GM19238 (cell line): ENCODE data around the gene WTAP.
"Not testable (repeated sequence)": the region's sequence is repeated elsewhere in the genome, so short reads cannot be mapped to it uniquely, and the experiment has no call there.

Source experiments
- DNase-seq: peaks from one replicate; pipeline ENCODE4 v3.0.0; 2011; ENCODE audit warnings: low spot score; ENCODE audit not compliant: insufficient read length

WTAP gene

DNA sequence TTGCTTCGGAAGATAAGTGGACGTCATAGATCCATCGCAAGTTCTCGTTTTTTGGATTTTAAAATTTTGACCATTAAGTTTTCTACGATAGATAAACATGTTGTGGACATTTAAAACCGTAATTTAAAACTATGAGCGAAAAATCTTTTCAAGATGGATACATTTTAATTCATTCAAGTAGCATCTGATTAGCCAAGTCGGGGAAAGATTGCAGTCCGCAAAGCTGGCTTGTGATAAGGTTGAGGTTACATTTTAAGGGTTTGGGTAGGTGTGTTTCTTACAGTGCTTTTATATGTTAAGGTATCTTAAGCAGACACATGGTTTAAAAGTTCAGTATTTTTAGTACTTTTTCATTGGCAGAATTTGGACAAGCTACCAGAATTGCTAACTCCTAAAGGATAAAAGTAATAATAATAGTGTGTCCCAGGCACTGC lies 1.2 kb downstream of the WTAP start:
- no peak for DNase-seq

DNA sequence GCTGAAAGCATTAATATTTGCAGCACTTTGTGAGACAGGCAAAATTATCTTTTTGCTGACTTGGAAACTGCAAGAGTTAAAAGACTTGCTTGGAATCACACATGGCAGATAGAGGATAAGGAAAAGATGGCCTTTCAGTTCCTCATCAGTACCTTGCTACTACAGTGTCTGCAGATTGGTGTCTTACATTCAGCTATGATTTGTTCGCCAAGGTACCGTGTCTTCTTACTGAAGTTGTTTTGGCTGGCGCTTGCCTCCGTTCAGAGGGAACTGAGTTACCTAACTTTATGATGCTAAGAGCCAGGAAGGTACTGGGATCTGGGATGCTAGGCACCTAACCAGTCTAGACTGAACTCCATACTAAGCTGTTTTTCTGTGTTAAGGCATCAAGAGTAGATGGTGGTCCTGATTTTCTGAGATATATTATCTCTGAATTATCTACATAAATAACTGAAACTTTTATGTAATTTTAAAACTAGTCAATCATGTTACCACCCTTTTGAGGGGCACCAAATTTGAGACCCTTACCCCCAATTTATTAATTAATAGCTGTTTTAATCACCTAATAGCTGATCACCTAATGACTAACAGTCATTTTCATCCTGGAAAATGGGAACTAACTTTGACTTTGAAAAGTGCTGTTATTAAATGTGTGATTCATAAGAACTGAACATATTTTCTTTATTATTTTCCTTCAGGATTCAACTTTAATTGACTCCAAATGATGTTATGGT lies 2.5 kb downstream of the WTAP start:
- DNase-seq: peak; percentile 19

DNA sequence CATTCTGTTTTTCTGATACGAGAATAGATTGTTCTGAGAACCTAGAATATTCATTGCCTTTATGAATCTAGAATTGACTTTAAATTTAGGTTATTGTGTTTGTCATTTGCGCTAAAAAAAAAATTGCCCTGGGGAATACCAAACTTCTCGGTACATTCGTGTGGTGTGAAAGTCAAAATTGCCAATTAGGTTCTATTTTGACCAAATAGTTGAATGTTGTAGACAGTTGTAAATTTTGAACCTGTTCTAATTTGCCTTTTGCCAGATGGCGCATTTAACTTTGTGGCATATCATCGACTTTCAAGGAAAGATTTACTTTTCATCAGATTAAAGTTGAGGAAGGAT lies 3.0 kb downstream of the WTAP start:
- DNase-seq: no peak

DNA sequence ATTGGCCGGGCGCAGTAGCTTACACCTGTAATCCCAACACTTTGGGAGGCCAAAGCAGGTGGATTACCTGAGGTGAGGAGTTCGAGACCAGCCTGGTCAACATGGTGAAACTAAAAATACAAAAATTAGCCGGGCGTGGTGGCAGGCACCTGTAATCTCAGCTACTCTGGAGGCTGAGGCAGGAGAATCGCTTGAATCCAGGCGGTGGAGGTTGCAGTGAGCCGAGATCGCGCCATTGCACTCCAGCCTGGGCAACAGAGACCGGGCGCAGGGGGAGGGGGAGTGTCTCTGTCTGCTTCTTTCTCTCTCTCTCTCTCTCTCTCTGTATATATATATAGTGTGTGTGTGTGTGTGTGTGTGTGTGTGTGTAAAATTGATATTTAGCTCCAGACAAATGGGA lies 5.2 kb downstream of the WTAP start:
- DNase-seq: not testable (repeated sequence)

DNA sequence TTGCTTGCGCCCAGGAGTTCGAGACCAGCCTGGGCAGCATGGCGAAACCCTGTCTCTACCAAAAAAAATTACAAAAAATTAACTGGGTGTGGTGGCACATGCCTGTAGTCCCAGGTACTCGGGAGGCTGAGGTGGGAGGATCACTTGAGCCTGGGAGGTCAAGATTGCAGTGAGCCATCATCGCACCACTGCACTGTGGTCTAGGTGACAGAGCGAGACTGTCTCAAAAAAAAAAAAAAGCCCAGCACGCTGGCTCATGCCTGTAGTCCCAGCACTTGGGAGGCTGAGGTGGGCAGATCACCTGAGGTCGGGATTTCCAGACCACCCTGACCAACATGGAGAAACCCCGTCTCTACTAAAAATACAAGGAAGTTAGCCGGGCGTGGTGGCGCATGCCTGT lies 6.1 kb downstream of the WTAP start:
- not testable (repeated sequence) for DNase-seq

DNA sequence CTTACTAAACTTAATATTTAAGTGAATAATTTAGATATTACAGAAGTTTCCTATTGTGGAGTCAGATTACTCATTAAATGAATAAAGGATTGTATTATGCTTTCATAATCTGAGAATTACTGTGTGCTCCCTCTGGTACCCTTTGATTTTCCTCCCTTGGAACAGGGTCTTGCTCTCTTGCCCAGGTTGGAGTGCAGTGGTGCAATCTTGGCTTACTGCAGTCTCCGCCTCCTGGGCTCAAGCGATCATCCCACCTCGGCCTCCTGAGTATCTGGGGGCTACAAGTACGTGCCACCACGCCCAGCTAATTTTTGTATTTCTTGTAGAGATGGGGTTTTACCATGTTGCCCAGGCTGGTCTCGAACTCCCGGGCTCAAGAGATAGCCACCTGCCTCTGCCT lies 9.6 kb downstream of the WTAP start:
- DNase-seq: no peak

DNA sequence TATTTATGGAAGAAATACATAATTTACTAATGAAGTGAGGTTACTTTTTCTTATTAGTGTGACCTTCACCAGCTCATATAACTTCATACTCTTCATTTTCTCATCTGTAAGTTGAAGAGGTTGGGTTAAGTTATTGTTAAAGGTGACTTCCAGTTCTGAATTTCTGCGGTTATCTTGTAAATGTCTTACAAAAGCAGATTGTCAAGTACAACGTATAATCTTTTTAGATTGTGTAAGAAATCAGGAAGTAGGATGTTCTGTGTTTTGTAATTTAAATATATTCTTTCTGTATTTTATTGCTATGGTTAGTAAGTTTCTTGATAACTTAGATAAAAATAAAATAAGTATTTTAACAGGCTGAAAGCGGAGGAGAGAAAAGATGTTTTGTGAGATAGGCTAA lies 12.0 kb downstream of the WTAP start:
- no peak for DNase-seq

DNA sequence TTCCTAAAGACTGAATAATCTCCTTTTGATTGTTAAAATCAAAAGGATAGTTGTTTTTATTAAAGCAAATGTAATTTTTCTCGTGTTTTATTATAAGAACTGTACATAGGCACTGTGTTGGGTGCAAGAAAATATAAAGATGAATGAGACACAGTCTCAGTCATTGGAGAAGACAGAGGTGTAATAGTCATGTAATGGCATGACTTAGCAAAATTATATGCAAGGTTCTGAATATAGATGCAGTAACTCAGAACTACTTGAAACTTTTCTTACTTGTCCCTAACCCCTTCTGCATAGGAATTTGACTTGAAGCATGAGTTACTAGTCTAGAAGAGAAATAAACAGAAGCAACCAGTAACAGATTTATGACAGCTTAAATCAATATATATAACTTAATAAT lies 14.9 kb downstream of the WTAP start:
- DNase-seq: no peak

DNA sequence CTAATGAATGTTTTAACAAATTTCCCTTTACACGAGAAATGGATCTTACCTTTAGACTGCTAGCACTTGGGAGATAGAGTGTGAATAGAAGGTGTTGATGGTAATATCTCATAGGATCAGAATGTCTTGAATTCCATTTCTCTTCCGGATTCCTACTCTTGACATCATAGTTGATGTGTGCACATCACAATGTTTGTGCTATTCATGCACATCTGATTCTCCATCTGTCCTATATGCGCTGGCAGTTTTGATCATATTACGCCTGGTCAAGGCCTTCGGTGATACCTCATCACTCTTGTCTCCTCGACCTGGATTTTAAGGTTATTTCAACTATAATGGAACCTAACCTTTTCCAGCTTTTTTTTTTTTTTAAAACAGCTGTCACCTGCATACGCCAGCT lies 17.8 kb downstream of the WTAP start:
- no peak for DNase-seq

DNA sequence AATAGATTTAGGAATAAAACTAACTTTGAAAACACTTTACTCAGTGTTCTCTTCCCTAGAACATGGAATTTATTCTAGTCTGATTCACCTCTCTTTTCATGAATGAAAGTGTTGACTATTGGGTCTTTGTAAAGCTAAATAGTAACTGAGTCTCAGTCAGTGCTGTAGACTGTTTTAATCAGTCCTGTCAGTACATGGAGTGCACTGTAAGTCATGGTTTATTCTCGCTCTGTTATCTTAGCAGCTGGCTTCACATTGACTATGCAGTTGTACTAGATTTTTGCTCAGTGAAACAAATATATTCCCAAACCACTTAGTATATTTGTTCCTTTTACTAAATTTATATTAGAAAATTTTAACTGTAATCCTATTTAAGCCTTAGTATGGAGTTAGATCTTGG lies 19.5 kb downstream of the WTAP start:
- DNase-seq: no peak

DNA sequence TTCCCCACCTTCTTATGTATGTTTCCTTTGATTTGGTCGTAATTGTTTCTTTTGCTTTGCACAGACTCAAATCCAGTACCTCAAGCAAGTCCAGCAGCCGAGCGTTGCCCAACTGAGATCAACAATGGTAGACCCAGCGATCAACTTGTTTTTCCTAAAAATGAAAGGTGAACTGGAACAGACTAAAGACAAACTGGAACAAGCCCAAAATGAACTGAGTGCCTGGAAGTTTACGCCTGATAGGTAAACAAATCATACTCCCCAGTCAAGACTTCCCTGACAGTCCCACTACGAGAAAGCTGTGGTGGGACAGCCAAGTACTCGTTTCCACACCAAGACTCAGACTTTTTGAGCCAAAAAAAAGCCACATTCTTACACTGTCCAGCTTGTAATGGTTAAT lies 20.8 kb downstream of the WTAP start:
- DNase-seq: not testable (repeated sequence)

DNA sequence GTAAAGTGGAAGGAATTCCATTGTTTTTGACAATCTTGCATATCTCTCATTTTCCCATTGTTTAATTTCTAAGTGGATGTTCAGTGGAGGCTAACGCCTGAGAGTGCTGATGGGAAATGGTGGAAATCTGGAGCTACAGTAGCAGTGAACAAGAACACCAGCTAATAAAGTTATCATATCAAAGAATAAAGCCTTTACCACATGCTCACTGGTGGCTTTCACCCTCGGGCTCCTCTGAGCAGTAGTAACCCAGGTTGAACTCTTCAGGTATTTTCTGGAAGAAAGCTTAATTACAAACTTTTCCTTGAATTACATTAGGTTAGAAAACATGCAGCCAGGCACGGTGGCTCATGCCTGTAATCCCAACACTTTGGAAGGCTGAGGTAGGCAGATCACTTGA lies 24.1 kb downstream of the WTAP start:
- DNase-seq: no peak

DNA sequence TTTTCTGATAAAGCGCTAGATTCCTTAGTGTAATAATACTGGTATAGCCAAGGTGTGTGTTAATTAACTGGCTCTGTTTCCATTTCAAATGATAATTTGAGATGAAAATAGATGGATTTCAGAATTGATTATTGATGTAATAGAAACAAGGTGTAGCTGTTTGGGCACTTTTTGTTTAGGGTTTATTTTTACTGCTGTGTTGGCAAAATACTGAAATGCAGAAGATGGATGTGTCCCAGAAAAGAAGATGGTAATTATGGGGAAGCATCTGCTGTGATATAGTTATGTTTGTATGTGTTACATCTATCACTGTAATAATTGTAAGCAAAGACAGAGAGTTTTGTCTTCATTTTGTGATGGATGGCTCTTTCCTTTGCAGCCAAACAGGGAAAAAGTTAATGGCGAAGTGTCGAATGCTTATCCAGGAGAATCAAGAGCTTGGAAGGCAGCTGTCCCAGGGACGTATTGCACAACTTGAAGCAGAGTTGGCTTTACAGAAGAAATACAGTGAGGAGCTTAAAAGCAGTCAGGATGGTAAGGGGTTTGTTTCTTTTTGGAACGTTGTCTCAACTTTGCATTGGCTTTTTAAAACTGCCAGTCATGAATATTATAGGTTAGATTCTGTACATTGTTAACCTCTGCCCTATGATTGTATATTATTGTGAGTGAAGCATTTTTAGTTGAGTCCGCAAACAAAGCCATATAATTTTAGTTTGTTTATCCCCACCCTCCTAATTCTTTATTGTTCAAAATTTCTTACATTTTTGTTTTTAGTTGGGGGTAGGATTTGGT lies 26.0 kb downstream of the WTAP start:
- no peak for DNase-seq

DNA sequence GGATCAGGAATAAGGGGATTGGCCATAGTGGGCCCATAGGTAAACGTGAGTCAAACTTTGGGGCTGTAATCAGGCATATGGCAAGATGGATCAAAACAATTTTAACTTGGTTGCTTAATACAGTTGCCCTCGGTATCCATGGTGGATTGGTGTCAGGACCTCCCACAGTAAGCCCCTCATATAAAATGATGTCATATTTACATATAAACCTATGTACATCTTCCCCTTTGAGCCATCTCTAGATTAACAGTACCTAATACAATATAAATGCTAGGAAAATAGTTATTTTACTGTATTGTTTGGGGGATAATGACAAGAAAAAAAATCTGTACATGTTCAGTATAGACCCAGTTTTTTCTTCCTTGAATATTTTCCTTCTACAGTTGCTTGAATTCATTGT lies 27.1 kb downstream of the WTAP start:
- DNase-seq: no peak

DNA sequence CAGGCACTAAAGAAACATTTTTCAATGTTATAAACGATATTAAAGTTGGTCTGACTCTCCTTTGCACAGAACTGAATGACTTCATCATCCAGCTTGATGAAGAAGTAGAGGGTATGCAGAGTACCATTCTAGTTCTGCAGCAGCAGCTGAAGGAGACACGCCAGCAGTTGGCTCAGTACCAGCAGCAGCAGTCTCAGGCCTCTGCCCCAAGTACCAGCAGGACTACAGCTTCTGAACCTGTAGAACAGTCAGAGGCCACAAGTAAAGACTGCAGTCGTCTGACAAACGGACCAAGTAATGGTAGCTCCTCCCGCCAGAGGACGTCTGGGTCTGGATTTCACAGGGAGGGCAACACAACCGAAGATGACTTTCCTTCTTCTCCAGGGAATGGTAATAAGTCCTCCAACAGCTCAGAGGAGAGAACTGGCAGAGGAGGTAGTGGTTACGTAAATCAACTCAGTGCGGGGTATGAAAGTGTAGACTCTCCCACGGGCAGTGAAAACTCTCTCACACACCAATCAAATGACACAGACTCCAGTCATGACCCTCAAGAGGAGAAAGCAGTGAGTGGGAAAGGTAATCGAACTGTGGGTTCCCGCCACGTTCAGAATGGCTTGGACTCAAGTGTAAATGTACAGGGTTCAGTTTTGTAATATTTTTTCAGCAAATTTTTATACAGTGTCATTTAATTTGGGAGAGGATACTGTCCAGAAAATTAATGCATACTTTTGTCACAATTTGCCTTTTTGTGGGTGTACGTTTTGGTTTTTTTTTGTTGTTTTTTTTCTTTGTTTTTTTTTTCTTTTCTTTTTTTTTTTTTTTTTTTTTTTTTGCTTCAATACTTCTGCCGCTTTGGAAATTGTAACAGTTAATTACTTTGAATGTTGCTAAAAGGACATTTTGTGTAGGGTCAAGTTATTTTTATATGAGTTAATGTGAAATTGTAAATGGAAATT lies 27.9 kb downstream of the WTAP start:
- DNase-seq: no peak

DNA sequence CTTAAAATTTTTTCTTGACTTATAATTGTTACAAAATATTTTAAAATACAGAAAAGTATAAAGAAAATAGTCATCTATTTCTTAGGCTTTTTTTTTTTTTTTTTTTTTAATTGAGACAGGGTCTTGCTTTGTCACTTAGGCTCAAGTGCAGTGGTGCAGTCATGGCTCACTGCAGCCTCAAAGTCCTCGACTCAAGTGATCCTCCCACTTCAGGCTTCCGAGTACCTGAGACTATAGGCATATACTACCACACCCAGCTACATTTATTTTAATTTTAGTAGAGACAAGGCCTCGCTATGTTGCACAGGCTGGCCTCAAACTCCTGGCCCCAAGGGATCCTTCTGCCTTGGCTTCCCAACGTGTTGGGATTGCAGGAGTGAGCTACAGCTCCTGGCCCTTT lies 29.2 kb downstream of the WTAP start:
- DNase-seq: no peak

DNA sequence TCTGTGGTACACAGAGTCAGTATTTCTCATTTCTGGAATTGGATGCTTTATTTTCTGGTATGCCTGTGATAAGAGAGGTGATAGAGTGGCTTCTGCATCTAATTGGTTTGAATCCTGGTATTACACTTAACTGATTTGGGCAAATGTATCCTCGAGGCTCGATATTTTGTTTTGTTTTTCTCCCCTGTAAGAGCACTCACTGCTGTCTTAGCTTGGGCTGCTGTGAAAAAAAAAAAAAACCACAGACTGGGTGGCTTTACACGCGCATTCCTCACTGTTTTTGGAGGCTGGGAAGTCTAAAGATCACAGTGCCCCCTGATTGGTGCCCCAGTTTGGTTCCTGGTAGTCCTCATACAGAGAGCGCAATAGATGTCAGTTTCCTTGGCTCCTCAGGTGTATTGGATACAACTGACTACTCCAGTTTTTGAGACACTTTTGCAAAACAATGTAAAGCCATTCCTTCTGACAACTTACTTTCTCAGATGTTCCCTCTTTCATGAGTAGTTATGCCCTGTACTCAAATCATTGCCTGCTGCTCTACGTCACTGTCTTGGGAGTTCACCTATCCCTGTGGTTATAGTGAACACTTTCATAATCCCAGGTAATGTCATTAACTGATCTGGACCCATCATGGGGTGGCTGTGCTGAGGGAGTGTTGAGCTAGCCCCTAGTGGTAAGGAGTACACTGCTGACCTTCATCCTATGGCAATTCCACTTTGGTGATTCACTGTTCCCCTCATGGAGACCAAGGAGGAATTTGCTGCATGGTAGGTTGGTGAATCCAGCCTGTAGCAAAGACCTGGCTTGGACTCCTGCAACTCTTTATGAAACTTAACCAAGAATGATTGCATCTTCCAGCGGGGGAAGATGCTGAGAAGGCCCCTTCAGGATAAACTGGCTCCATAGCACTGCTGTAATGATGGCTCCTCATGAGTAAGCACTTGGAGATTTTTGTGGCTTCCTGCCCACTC lies 31.0 kb downstream of the WTAP start:
- DNase-seq: no peak

DNA sequence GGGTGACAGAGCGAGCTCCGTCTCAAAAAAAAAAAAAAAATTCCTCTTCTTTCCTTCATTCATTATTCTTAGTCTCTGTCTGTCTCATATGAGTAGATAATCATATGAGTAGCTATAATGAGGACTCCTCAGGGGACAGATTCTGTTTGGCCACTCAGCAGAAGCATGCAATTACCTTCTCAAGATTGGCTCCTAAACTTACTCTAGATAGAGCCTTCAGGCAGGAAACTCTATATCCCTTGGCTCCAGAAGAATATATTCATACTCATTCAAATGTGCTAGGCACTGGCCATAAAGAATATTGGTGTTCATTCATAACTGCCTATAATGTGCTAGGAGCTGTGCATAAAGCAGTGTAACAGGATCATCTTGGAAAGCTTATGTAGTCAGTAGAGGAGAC lies 32.3 kb downstream of the WTAP start:
- no peak for DNase-seq

DNA sequence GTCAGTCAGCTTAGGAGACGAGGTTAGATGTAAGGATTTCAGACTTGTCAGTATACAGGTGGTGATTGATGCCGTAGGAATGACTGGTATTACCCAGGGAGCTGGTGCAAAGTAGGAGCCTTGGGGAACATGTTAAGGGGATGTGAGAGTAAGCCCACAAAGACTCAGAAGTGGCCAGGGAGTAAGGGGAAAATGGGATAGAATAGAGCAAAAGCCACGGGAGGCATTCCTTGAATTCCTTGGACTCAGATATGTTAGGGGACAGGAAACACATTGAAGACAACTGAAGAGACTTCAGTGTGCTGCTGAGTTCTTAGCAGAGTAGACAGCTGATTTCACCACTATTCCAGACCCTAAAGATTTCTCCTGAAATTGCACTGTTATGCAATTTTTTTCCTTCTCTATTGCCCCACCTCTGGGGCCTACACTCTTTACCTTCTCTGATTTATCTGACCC lies 33.3 kb downstream of the WTAP start:
- DNase-seq: no peak

DNA sequence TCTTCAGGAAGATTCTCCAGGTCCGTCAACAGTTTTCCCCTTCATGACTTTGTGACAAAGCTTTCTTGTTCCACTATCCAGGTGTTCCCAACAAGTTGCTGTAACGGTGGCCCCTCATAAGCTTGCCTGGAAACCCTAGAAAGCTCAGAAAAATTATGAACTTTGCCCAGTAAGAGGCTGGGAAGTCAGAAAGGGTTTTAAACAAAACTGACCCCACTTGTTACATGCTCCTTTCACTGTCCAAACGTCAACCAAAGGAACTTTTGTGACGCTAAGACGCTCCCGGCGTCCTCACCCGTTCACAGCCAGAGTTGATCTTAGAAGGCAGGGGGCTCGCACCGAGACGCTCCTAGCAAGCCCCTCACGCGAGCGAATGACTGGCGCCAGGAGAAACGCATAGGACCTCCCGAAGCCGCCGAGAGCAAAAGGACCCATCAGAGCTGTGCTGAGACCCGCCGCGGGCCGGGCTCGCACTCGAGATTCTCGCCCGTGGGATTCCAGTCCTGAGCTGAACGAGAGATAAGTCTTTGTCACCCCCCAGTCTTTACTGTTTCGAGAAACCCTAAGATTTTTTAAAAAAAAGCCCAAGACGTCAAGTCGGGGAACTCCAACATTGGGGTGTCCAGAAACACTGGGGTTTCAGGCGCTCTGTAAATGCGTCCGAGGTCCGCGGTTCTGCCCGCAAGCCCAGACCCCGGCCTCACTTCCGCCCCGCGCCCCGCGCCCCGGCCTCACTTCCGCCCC lies 34.0 kb downstream of the WTAP start:
- DNase-seq: peak; percentile 6
